GM19328 (cell line): ENCODE results near the gene SBNO1.
"Not testable (repeated sequence)": the region's sequence is repeated elsewhere in the genome, so short reads cannot be mapped to it uniquely, and the experiment has no call there.

Source experiments
- ATAC-seq: cut with Tn5 transposase; IDR thresholded peaks from one replicate; pipeline ENCODE4 v1.9.1; 2021; ENCODE audit warnings: mild to moderate bottlenecking, moderate library complexity; ENCODE audit not compliant: unreplicated experiment

The SBNO1 gene

DNA sequence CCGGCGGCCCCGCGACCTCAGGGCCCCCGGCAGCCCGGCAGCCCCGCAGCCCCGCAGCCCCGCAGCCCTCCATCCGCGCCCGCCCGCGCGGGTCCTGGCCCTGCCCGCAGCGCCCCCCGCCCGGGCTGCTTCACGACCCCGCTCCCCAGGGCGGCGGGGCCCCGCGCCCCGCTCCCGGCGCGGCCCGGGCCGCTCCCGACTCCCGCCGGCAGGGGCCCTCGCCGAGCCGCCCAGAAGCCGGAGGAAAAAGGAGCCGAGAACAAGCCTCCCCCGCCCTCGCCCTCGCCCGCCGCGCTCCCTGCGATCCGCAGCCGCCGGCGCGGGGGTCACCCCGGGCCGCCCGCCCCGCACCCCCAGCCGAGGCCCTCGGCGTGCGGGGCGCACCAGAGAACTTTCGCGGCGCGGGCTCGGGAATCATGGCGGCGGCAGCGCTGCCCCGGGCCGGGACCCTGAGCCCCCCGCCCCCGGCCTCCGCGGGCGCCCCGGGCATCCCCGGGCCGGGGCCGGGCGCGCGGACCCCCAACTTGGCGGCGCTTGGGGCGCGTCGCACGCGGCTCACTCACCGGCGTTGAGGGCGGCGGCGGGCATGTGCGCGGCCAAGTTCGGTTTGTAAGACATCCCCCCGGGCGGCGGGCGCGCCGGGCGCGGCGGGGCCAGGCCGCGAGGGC, 93.5 kb downstream of the SBNO1 start:
- no peak for ATAC-seq

DNA sequence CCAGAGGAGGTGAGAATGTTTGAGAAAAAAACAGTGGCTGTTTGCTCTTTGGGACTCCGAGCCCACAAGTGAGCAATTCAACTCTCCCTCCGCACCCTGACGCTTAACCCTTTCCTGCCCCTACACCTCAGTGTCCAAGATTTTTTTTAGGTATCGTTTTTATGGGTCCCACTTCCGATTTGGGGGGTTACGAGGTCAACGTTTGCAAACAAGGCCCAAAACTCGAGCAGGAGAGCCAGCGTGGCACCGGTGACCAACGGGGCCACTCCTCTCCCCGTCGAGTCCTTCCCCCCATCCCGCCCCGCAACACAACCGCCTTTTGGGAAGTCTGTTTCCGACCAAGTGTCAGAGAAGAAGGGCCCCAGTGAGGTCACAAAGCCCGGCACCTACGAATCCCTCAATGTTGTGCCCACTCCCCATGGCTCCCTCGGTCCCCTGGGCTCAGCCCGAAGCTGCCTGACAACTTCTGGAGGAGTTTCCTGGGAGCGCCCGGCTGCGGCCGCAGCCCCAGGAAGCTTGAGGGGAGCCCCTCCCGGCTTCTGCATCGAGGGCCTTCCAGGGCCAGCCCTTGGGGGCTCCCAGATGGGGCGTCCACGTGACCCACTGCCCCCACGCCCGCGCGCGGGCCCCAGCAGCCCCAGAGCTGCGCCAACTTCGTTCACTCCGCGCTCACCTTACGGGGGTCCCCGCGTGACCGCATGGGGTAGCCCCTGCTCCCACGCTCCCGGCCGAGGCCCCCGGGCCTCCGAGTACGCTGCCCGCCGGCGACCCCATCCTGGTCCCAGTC, 94.2 kb downstream of the SBNO1 start:
- no peak for ATAC-seq

DNA sequence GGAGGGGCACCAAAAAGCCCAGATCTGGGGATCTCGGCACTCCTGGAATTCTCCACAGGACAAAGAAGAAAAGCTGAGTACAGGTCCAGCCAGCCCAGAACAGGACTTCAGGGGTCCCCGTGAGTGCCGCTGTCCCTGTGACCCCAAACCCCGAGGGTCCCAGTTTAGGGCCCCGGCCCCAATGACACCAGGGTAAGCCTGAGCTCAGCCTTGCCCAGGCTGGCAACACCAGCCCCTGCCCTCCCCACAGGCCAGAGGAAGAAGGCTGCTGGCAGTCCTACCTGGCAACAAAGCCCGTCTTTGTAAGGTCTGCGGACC, 94.8 kb downstream of the SBNO1 start:
- ATAC-seq, result no peak

DNA sequence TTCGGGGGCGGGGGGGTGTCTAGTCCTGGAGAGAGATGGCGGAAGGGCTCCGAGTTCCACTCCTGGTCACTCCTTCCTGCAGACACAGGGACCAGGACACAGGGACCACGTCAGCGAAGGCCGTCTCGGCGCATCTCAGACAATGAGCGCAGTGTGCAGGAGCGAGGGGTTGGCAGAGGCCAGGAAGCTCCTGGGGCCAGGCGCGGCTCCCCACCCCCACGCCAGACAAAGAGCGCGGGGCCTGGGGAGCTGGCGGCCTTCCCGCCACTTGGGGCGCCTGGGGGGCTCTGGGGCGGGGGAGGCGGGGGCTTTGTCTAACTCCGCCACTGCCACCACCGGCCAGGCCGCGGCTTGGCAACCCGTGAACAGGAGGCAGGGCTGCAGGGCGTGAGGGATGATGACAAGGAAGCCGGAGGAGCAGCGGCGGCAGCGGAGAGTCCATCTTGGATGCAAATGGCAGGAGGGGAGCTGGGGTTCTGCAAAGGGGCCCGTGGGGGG, 95.2 kb downstream of the SBNO1 start:
- no peak for ATAC-seq

DNA sequence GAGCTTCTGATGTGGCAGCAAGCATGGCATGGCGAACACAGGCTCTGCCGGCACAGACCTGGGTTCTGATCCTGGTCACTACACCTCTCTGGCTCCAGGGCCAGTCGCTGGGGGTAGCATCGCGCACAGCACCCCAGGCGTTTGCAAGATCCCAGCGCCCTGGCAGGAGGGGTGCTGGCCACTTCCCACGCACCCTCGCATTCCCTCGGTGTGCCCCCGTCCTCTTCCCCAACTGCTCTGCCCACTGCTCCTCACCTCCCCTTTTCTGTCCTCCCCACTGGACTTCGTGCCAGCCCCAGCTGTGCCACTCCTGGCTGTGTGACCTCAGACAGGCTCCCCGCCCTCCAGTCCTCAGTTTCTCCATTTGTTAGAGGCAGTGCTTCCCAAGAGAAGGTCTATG, 95.8 kb downstream of the SBNO1 start:
- ATAC-seq, result no peak

DNA sequence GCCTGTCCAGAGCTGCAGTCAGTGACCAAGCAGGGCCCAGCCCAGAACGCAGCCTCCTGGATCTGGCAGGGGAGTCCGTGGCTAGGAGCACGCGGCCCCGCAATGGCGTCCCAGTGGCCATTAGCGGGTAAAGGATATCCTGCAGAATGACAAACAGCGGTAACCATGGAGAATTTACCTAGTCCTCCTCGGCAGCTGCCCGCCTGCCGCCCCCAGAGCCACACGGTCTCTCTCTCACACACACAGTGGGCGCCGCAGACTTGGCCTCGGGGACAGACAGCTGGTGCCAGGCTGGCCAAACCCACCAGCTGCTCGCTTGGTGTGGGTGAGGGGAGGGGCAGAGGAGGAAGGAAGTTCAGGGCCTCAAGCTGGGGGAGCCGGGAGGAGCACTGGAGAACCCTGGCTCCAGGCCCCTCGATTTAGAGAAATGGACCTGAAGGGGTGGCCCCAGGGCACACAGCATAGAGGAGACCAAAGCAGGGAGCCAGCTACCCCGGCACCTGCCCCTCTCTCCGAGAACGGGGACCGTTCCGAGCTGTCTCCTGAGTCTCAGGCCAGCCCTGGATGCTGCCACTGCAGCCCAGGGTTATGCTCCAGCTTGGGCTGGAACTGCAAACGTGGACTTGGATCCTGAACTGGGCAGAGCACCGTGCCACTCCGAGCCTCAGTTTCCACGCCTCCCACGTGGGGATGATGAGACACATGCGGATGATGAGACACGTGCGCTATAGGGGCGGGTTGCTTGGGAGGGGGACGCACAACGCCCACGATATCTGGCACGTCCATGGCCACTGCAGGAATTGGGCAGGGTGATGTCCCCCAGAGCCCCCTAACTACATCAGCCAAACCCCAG, 96.4 kb downstream of the SBNO1 start:
- ATAC-seq, result no peak

DNA sequence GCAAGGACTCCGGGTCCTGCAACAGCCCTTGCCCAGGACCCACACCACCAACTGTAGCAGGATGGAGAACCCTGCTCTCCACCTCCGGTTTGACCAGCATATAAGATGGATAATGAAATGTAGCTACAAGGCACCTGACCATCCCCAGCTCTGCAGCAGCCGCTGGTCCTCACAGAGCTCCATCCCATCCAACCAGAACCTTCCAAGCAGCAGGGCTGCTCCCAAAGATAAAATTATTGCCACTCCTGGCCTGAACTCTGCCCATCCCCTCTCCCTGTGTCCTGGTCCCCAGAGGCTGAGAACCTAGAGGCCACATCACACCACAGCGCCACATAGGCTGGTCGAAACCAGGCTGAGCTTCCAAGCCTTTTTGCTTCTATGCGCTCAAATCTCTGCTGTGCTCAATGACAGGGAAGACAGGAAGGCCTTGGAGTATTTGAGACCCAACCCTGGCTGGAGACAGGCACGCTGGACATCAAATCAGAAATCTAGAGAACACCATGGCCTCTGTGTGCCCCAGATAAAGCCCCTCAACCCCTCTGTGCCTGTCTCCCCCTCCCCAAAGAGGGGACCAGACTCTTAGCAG, 97.2 kb downstream of the SBNO1 start:
- no peak for ATAC-seq

DNA sequence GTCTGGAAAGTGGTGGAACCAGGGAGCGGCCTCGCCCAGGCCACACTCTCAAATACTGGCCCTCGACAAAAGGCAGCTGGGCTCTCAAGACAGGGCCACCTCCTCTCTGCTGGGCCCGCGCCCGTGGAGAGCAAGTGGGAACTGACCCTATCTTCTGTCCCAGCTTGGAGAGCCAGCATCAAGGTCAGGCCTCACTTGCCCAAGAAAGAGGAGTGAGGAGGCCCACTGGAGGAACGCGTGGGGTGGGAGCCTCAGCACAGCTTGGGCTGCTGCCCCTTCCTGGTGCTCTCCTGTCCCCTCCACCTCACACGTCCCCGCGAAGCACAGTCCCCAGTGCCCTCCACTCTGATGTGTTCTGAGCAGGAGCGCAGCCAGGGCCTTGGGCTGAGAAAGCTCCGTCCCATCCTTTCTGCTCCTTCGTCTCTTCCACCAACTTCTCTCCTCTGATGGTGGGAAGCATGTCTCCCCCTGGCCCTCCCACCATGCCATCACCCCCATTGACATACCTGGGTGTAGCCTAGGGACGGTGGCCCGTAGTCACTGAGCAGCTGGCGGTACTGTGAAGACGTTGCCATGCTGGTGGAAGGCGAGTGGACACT, 97.9 kb downstream of the SBNO1 start:
- ATAC-seq, result no peak

DNA sequence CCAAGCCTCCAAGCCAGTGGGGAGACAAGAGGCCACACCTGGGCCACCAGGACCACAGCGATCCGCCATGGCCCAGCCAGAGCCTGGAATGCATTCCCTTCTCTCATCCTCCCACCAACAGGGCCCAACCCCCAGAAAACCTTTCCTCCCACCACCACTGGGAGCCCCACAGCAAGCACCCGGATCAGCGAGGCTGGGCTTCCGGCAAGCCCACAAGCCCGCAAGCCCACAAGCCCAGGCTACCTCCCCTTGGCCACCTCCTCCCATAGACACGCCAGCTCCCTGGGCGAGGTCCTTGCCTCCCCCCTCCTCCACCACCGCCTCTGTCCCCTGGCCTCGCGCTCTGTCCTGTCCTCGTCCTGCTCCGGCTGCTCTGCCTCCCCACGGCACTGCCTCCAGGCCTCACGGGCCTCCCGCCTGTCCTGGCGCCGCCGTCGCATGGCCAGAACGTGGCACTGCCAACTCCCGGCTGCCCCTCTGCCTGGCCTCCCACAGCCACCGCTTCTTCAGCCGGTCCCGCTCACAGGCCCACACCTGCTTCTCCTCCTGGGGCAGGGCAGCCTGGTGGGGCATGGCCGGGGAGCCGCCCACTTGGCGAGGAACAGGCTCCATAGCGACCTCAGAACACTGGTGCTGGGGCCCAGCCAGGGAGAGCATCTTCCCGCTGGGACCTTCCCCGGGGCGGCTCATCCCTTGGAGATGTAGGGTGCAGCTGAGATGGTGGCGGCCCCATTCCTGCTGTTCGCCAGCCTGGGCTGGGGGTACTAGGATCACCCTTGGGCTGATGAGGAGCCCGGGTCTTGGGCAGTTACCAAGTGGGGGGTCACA, 98.6 kb downstream of the SBNO1 start:
- no peak for ATAC-seq

DNA sequence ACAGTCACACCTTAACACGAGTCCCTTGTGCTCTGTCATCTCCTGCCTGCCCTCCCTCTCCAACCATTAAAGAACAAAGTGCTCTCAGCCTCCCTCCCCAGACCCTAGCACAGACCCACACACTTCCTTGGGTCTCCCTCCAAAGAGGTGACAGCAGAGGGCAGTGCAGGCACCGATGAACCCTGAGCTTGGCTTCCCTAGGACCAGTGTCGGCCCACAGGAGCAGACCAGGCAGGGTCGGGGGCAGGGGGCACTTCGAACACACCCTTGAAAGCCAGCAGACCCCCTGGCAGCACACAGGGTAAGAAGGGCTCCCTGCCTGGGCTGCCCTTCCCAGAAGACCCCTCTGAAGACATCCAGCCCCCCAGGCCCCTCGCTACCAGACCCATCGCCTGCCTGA, 100.0 kb downstream of the SBNO1 start:
- ATAC-seq, result no peak

DNA sequence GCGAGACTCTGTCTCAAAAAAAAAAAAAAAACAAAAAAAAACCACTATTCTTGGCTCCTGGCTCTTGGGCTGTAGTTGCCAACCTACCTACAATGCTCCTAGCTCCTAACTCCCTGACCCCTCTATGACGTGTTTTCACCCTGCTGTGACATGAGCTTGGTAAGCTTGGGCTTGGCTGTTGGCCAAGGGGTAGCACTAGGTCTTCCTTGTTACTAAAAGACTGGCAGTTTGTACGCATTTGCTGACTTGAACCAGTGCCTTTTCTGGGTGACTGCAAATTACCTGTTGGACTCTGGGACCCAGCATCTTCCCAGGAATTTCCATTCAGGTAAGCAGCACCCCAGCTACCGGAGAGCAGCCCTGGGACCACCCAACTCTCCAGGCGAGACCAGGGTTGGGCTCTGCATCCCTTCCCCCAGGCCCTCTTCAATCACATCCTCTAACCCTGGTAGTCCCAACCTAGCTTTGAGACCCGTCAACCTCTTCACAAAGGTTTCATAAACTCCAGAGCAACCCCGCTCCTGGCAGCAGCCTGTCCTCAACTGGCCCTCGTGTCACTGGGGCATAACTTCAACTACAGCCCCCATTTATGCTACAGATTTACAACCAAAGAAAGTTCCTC, 101.3 kb downstream of the SBNO1 start:
- ATAC-seq, result no peak

DNA sequence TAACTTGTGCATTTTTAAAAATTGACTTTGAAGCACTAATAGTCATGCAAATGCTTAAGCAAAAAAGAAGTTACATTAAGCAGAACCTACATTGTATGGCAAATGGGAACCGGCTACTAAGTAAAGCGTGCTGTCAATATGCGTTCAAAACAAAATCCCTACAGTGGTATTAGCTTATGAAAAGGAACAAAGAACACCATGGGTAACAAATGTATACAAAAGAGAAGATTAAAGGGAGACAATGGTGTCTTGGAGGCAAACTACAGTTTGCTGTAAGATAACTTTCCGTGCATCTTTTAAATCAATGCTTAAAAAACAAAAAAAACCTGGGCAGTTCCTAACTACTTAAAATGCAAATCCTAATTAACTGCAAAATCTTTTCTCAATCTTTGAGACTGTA, 103.5 kb downstream of the SBNO1 start:
- no peak for ATAC-seq

DNA sequence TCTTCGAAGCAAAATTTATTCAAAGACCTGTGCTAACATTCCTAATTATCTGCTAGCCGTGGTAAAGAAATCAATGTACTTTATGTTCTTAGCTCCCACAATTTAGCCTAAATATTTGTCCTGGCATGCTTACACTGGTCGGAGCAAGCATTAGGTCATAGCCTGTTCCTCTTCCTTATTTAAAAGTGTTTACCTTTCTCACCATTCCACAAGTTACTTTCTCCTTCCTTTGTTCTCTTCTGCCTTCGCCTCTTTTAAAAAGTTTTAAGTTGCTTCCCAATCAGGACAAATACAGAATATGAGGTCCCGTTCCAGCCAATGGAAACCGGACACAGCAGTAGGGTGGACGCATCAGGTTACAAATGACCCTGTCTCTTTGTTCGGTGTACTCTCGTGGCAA, 104.6 kb downstream of the SBNO1 start:
- ATAC-seq, result no peak

DNA sequence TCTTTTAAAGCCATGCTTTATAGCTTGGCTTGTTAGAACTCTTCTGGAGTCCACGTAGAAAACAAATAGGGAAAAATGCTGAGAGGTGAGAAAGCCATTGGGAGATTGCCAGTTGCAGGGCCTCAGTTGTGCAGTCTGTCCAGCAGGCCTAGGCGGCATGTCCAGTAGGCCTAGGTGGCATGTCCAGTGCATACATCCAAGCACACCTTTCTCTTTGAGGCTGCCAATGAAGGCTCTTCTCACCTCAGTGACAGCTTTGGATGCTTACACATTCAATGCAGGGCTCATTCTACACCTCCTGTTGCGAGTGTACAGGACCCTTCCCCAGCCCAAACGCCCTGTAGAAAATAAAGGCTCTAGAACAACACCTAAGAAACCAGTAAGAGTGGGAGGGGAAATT, 106.1 kb downstream of the SBNO1 start:
- no peak for ATAC-seq

DNA sequence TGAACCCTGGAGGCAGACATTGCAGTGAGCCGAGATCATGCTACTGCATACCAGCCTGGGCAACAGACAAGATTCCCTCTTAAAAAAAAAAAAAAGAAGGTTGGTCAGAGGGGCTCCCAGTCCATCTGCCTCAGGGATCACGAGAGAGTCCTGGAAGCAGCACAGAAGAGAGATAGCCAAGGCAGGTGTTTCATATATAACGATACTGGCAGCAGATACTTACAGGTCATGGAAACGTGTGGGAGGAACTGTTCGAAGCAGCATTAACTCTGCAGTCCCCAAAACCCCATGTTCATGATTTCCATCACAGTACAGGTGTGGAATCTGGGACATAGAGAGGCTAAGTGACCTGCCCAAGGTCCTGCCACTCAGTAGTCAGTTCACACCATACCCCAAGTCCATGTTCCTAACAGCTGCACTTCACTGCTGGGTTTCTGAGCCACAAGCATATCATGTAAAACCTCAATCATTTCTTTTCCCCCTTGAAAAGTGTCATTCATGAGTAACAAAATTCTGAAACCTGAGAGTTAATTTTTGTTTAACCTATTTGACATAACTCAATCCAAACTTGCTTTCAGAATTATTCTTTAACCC, 109.7 kb downstream of the SBNO1 start:
- ATAC-seq, result no peak

DNA sequence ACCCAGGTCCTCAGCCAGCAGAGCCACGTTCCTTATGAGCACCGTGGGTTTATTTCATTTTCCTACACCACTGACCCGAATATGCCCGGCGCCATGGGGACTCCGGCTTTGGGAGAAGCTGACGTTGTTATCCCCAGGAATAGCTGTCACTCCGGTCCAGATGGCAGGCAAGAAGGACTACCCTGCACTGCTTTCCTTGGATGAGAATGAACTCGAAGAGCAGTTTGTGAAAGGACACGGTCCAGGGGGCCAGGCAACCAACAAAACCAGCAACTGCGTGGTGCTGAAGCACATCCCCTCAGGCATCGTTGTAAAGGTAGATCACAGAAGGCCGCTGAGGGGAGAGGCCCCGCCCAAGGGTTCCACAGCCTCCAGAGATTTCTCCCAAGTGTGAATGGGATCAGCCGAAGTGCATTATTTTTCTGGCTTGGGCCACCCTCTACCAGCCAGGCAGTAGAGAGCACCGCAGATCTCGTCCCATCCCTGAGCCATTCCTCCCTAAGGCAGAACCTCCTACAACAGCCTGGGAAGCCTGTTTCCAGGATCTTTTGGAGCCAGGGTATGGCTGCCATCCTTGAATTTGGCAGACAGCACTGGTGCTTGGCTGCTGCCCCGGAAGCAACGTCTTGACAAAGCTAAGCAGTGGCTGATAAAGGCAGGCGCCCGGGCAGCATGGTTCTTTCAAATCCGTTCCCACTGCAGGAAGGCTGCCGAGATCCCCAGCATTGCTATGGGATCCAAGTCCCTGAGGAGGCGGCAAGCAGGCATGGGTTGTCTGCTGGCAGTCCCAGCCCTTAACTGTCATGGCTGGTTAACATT, 110.8 kb downstream of the SBNO1 start:
- no peak for ATAC-seq

DNA sequence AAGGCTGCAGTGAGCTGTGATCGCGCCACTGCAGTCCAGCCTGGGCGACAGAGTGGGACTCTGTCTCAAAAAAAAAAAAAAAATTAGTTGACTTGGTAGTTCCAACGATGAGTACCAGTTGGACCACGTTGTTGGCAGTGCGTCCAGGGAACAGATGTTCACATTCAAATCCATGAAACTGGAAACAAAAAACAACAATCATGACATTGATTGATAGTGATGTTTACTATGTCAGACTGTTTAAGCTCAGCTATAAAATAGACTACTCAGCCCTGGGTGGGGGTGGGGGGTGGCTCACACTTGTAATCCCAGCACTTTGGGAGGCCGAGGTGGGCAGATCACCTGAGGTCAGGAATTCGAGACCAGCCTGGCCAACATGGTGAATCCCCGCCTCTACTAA, 112.3 kb downstream of the SBNO1 start:
- not testable (repeated sequence) for ATAC-seq

DNA sequence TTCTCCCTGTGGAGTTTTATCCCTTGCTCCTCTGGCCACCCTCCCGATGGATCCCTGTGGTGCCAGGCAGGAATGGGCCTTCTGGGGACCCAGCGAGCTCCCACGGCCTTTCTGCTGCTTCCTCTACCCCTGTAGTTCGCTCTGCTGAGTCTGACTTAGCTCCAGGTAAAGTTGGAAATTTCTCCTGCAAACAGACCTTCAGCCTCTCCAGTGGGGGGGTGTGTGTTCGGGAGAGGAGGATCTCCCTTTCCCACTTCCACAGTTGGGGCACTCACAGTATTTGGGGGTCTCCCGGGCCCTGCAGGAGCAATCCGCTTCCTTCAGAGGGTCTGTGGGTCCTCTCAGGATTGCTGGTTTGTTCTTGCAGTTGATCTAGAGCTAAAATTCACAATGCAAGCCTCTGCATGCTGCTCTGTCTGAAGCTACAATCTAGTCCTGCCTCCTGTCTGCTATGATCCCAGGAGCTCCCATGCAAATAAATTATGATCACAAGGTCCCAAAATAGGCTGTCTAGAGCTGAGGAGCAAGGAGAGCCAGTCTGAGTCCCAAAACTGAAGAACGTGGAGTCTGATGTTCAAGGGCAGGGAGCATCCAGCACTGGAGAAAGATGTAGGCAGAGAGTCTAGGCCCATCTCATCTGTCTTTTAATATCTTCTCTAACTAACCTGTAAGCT, 113.1 kb downstream of the SBNO1 start:
- ATAC-seq, result no peak
